BLaER1 (cell line): ENCODE measurements around the gene PLA2G2E.
"Not testable (repeated sequence)": the region's sequence is repeated elsewhere in the genome, so short reads cannot be mapped to it uniquely, and the experiment has no call there.

Source experiments
- H3K27ac ChIP-seq: shearing (Covaris generic); formaldehyde crosslinking; 2 replicates; pipeline ENCODE4 v1.8.1; 2022
- H3K27me3 ChIP-seq: shearing (Covaris generic); formaldehyde crosslinking; 2 replicates; pipeline ENCODE4 v1.8.1; 2022
- H3K36me3 ChIP-seq: shearing (Covaris generic); formaldehyde crosslinking; 2 replicates; pipeline ENCODE4 v1.8.1; 2022
- H3K4me1 ChIP-seq: shearing (Covaris generic); formaldehyde crosslinking; 2 replicates; pipeline ENCODE4 v1.8.1; 2022
- H3K4me2 ChIP-seq: shearing (Covaris generic); formaldehyde crosslinking; 2 replicates; pipeline ENCODE4 v1.8.1; 2022
- H3K4me3 ChIP-seq: shearing (Covaris generic); formaldehyde crosslinking; 2 replicates; pipeline ENCODE4 v1.8.1; 2022
- H3K9ac ChIP-seq: shearing (Covaris generic); formaldehyde crosslinking; 2 replicates; pipeline ENCODE4 v1.8.1; 2022
- H3K9me3 ChIP-seq: shearing (Covaris generic); formaldehyde crosslinking; 2 replicates; pipeline ENCODE4 v1.8.1; 2022
- H4K20me1 ChIP-seq: shearing (Covaris generic); formaldehyde crosslinking; 2 replicates; pipeline ENCODE4 v1.8.1; 2022
- Cebpa-rat ChIP-seq: shearing (Covaris generic); IDR thresholded peaks from 2 replicates; pipeline ENCODE4 v1.8.1; 2022

Gene PLA2G2E

GRCh38 chr1:19936061-19936750 lies 12.8 kb upstream of the PLA2G2E start:
- Histone ChIP-seq H3K36me3 (no peaks in the 10 kb centered on the region), H4K20me1 (no peaks in the 10 kb centered on the region), H3K4me3 (no peak overlapping the region), H3K27me3 (no peaks in the 10 kb centered on the region), H3K4me1 (no peaks in the 10 kb centered on the region), H3K27ac (no peak overlapping the region), H3K9ac (no peak overlapping the region), H3K4me2 (no peak overlapping the region), H3K9me3 (peaks cover 36% of the 10 kb centered on the region)
- no peak for TF ChIP-seq Cebpa-rat

GRCh38 chr1:19934336-19934735 lies 10.9 kb upstream of the PLA2G2E start:
- no peaks in the 10 kb centered on the region for H3K36me3 ChIP-seq
- no peak overlapping the region for H3K4me3 ChIP-seq
- no peak for TF ChIP-seq Cebpa-rat
- no peak overlapping the region for H3K27ac ChIP-seq
- no peaks in the 10 kb centered on the region for H3K27me3 ChIP-seq
- no peak overlapping the region for H3K9ac ChIP-seq
- H3K4me2 ChIP-seq: no peak overlapping the region
- H4K20me1 ChIP-seq: no peaks in the 10 kb centered on the region
- H3K4me1 ChIP-seq: no peaks in the 10 kb centered on the region
- H3K9me3 ChIP-seq: peaks cover 40% of the 10 kb centered on the region

- Histone ChIP-seq H3K9me3 (peaks cover 40% of the 10 kb centered on the region), H3K36me3 (no peaks in the 10 kb centered on the region), H3K27ac (no peak overlapping the region), H3K4me1 (no peaks in the 10 kb centered on the region), H3K4me3 (no peak overlapping the region), H4K20me1 (no peaks in the 10 kb centered on the region), H3K27me3 (no peaks in the 10 kb centered on the region), H3K9ac (no peak overlapping the region), H3K4me2 (no peak overlapping the region)
- no peak for TF ChIP-seq Cebpa-rat
These were observed 9.4 kb upstream of the PLA2G2E start for GRCh38 chr1:19932866-19933265.

GRCh38 chr1:19927130-19927421 lies 3.7 kb upstream of the PLA2G2E start:
- H4K20me1 ChIP-seq, H3K9ac ChIP-seq, H3K4me2 ChIP-seq, H3K36me3 ChIP-seq, H3K27ac ChIP-seq, H3K27me3 ChIP-seq, H3K4me3 ChIP-seq: not testable (repeated sequence)
- Histone ChIP-seq H3K4me1 (peaks cover 10% of the 10 kb centered on the region), H3K9me3 (peaks cover 18% of the 10 kb centered on the region)

- peaks cover 10% of the 10 kb centered on the region for H3K4me1 ChIP-seq
- no peaks in the 10 kb centered on the region for H3K36me3 ChIP-seq
- no peaks in the 10 kb centered on the region for H3K27me3 ChIP-seq
- H3K27ac ChIP-seq: no peak overlapping the region
- TF ChIP-seq Cebpa-rat: no peak
- H3K9ac ChIP-seq: no peak overlapping the region
- no peaks in the 10 kb centered on the region for H4K20me1 ChIP-seq
- no peak overlapping the region for H3K4me3 ChIP-seq
- no peak overlapping the region for H3K4me2 ChIP-seq
- peaks cover 12% of the 10 kb centered on the region for H3K9me3 ChIP-seq
These were observed 3.1 kb upstream of the PLA2G2E start for GRCh38 chr1:19926296-19927129.

- H3K4me1 ChIP-seq: peaks cover 10% of the 10 kb centered on the region
- H3K9ac ChIP-seq: no peak overlapping the region
- peak overlapping the region; percentile 35 for H3K4me2 ChIP-seq
- H3K4me3 ChIP-seq: no peak overlapping the region
- no peak overlapping the region for H3K27ac ChIP-seq
- H3K27me3 ChIP-seq: no peaks in the 10 kb centered on the region
- H3K9me3 ChIP-seq: peaks cover 2% of the 10 kb centered on the region
- H3K36me3 ChIP-seq: no peaks in the 10 kb centered on the region
- no peaks in the 10 kb centered on the region for H4K20me1 ChIP-seq
- no peak for TF ChIP-seq Cebpa-rat
These were observed 2.1 kb upstream of the PLA2G2E start for GRCh38 chr1:19925342-19926070.

GRCh38 chr1:19923953-19924346 lies 533 bp upstream of the PLA2G2E start:
- no peak for TF ChIP-seq Cebpa-rat

GRCh38 chr1:19922015-19922688 lies 1.3 kb downstream of the PLA2G2E start:
- H3K36me3 ChIP-seq: no peaks in the 10 kb centered on the region

More at GRCh38 chr1:19923953-19924346, 533 bp upstream of the PLA2G2E start:
- H3K27me3 ChIP-seq: no peaks in the 10 kb centered on the region
- H3K4me2 ChIP-seq: no peak overlapping the region
- no peaks in the 10 kb centered on the region for H3K9me3 ChIP-seq
- no peak overlapping the region for H3K27ac ChIP-seq
- H3K36me3 ChIP-seq: no peaks in the 10 kb centered on the region
- H3K4me1 ChIP-seq: peaks cover 10% of the 10 kb centered on the region
- no peaks in the 10 kb centered on the region for H4K20me1 ChIP-seq
- H3K4me3 ChIP-seq: no peak overlapping the region
- H3K9ac ChIP-seq: no peak overlapping the region

GRCh38 chr1:19921310-19921709 lies 2.1 kb downstream of the PLA2G2E start:
- H3K27me3 ChIP-seq: no peaks in the 10 kb centered on the region

More at GRCh38 chr1:19922015-19922688, 1.3 kb downstream of the PLA2G2E start:
- Histone ChIP-seq H3K27me3 (no peaks in the 10 kb centered on the region), H3K9ac (no peak overlapping the region), H3K4me2 (no peak overlapping the region), H3K4me1 (peaks cover 10% of the 10 kb centered on the region), H3K27ac (no peak overlapping the region), H4K20me1 (no peaks in the 10 kb centered on the region), H3K4me3 (no peak overlapping the region), H3K9me3 (no peaks in the 10 kb centered on the region)
- no peak for TF ChIP-seq Cebpa-rat

More at GRCh38 chr1:19921310-19921709, 2.1 kb downstream of the PLA2G2E start:
- Histone ChIP-seq H3K4me3 (no peak overlapping the region), H3K36me3 (no peaks in the 10 kb centered on the region), H3K4me1 (peaks cover 10% of the 10 kb centered on the region), H4K20me1 (no peaks in the 10 kb centered on the region), H3K9ac (no peak overlapping the region), H3K4me2 (no peak overlapping the region), H3K9me3 (no peaks in the 10 kb centered on the region), H3K27ac (no peak overlapping the region)
- TF ChIP-seq Cebpa-rat: no peak
